ENCODE data around the gene FADS6.

The FADS6 gene

GRCh38 chr17:74904687-74905409 lies 11.4 kb upstream of the FADS6 start:
- H3K27ac ChIP-seq, result no peak overlapping the region
- TF ChIP-seq CTCF (IDR thresholded peaks at IDR 0.05) (no peak), ZFX (IDR thresholded peaks at IDR 0.05; ENCODE audit: borderline replicate concordance) (no peak)

GRCh38 chr17:74903671-74904070 lies 10.2 kb upstream of the FADS6 start:
- TF ChIP-seq ZFX (IDR thresholded peaks at IDR 0.05; ENCODE audit: borderline replicate concordance) (no peak), CTCF (IDR thresholded peaks at IDR 0.05) (no peak)
- H3K27ac ChIP-seq, result no peak overlapping the region

GRCh38 chr17:74903034-74903433 lies 9.6 kb upstream of the FADS6 start:
- H3K27ac ChIP-seq, result no peak overlapping the region
- TF ChIP-seq ZFX (IDR thresholded peaks at IDR 0.05; ENCODE audit: borderline replicate concordance), result no peak
- TF ChIP-seq CTCF (IDR thresholded peaks at IDR 0.05), result no peak

- TF ChIP-seq CTCF (IDR thresholded peaks at IDR 0.05) (no peak), ZFX (IDR thresholded peaks at IDR 0.05; ENCODE audit: borderline replicate concordance) (no peak)
- H3K27ac ChIP-seq, result no peak overlapping the region
These were observed 8.1 kb upstream of the FADS6 start for GRCh38 chr17:74901353-74902135.

GRCh38 chr17:74900208-74900607 lies 6.8 kb upstream of the FADS6 start:
- TF ChIP-seq ZFX (IDR thresholded peaks at IDR 0.05; ENCODE audit: borderline replicate concordance) (no peak), CTCF (IDR thresholded peaks at IDR 0.05) (no peak)
- no peak overlapping the region for H3K27ac ChIP-seq

GRCh38 chr17:74898376-74898946 lies 5.0 kb upstream of the FADS6 start:
- no peak for TF ChIP-seq ZFX (IDR thresholded peaks at IDR 0.05; ENCODE audit: borderline replicate concordance)
- no peak for TF ChIP-seq CTCF (IDR thresholded peaks at IDR 0.05)
- no peak overlapping the region for H3K27ac ChIP-seq
